Colonic mucosa (tissue), 4 donors: Measurements from ENCODE around the gene DEPDC4. TPM values are rescaled to one million over a fixed set of nuclear protein-coding genes. Genes with fewer than 3 reads are reported as not detected.
A peak's percentile ranks its signal among the peaks of the same experiment; 100 is the strongest.

Source experiments
- DNase-seq: peaks from one replicate; pipeline ENCODE4 v3.0.0-alpha.2; 2020
- H3K27ac ChIP-seq: fragments of 200-600 bp; one replicate; pipeline ENCODE4 v1.8.0; 2021
- H3K27me3 ChIP-seq: fragments of 200-600 bp; one replicate; pipeline ENCODE4 v1.8.0; 2021
- H3K36me3 ChIP-seq: fragments of 200-600 bp; one replicate; pipeline ENCODE4 v1.8.0; 2021
- H3K4me1 ChIP-seq: fragments of 200-600 bp; one replicate; pipeline ENCODE4 v1.8.0; 2021; ENCODE audit warnings: mild to moderate bottlenecking
- H3K4me3 ChIP-seq: fragments of 200-600 bp; one replicate; pipeline ENCODE4 v1.8.0; 2021
- H3K9ac ChIP-seq, 2 donors: one replicate each; pipeline ENCODE4 v1.7.0; 2013; ENCODE audit warnings: control low read depth in 2 of 2, low read depth in 2 of 2, low read length in 2 of 2
- H3K9me3 ChIP-seq: fragments of 200-600 bp; one replicate; pipeline ENCODE4 v1.8.0; 2021
- CTCF ChIP-seq: fragments of 200-600 bp; IDR thresholded peaks from one replicate; pipeline ENCODE4 v1.8.0; 2022; ENCODE audit warnings: antibody characterized with exemption, mild to moderate bottlenecking
- intact Hi-C: fragments of 100-400 bp; cut with DNase I; formaldehyde crosslinking; loops from one replicate; pipeline ENCODE4 v1.14.1; 2022
- total RNA-seq, 2 donors: library from RNA; stranded (reverse); fragmentation: NEBNext Ultra II Directional in 1 of 2; extraction: Animal tissue kit (Norgen Biotek cat#: 25700) in 1 of 2; gene quantifications; one replicate each; pipeline ENCODE4 v1.2.1, GENCODE V29; 2021
- donor health status: healthy.
- donor health status: DM: no; HTN: no; CAD: no.
- donor health status: DM: no; HTN: no; CAD: no.

Gene DEPDC4
- total RNA-seq, 2 donors from 2014 or later = 2.8 to 2.9 TPM

- TF ChIP-seq CTCF = no peak
- no peak overlapping the region for H3K9ac ChIP-seq
- H3K36me3 ChIP-seq = no peaks in the 10 kb centered on the region
- DNase-seq = no peak
- intact Hi-C loops = no loop called here
- no peak overlapping the region for H3K27ac ChIP-seq
- no peaks in the 10 kb centered on the region for H3K9me3 ChIP-seq
- no peaks in the 10 kb centered on the region for H3K27me3 ChIP-seq
- no peaks in the 10 kb centered on the region for H3K4me1 ChIP-seq
- no peak overlapping the region for H3K4me3 ChIP-seq
These were observed 12.0 kb downstream of the DEPDC4 start for GRCh38 chr12:100254876-100255275.

- Histone ChIP-seq H3K4me3 (no peak overlapping the region), H3K4me1 (no peaks in the 10 kb centered on the region), H3K27ac (no peak overlapping the region), H3K9me3 (no peaks in the 10 kb centered on the region), H3K27me3 (no peaks in the 10 kb centered on the region), H3K9ac (no peak overlapping the region), H3K36me3 (no peaks in the 10 kb centered on the region)
- intact Hi-C loops = no loop called here
- no peak for DNase-seq
- TF ChIP-seq CTCF = no peak
These were observed 13.4 kb downstream of the DEPDC4 start for GRCh38 chr12:100253437-100253836.

GRCh38 chr12:100251917-100252316, 15.0 kb downstream of the DEPDC4 start:
- no peak overlapping the region for H3K27ac ChIP-seq
- intact Hi-C loops = no loop called here
- no peak overlapping the region for H3K9ac ChIP-seq
- no peaks in the 10 kb centered on the region for H3K4me1 ChIP-seq
- H3K4me3 ChIP-seq = no peak overlapping the region
- DNase-seq = peak; percentile 73
- no peak for TF ChIP-seq CTCF
- no peaks in the 10 kb centered on the region for H3K27me3 ChIP-seq
- no peaks in the 10 kb centered on the region for H3K9me3 ChIP-seq
- H3K36me3 ChIP-seq = no peaks in the 10 kb centered on the region

- DNase-seq = no peak
- H3K4me3 ChIP-seq = no peak overlapping the region
- no peaks in the 10 kb centered on the region for H3K4me1 ChIP-seq
- intact Hi-C loops = no loop called here
- no peaks in the 10 kb centered on the region for H3K9me3 ChIP-seq
- H3K36me3 ChIP-seq = no peaks in the 10 kb centered on the region
- no peak overlapping the region for H3K9ac ChIP-seq
- no peaks in the 10 kb centered on the region for H3K27me3 ChIP-seq
- no peak overlapping the region for H3K27ac ChIP-seq
- TF ChIP-seq CTCF = no peak
These were observed 16.9 kb downstream of the DEPDC4 start for GRCh38 chr12:100249941-100250340.

GRCh38 chr12:100248886-100249285, 18.0 kb downstream of the DEPDC4 start:
- no peaks in the 10 kb centered on the region for H3K9me3 ChIP-seq
- no peak overlapping the region for H3K4me3 ChIP-seq
- no peak for DNase-seq
- no peak overlapping the region for H3K9ac ChIP-seq
- H3K36me3 ChIP-seq = no peaks in the 10 kb centered on the region
- no peaks in the 10 kb centered on the region for H3K27me3 ChIP-seq
- TF ChIP-seq CTCF = no peak
- H3K4me1 ChIP-seq = no peaks in the 10 kb centered on the region
- H3K27ac ChIP-seq = no peak overlapping the region
- intact Hi-C loops = no loop called here

- H3K4me3 ChIP-seq = no peak overlapping the region
- no peaks in the 10 kb centered on the region for H3K36me3 ChIP-seq
- no peaks in the 10 kb centered on the region for H3K27me3 ChIP-seq
- H3K9ac ChIP-seq = no peak overlapping the region
- H3K27ac ChIP-seq = no peak overlapping the region
- TF ChIP-seq CTCF = no peak
- no peaks in the 10 kb centered on the region for H3K9me3 ChIP-seq
- H3K4me1 ChIP-seq = no peaks in the 10 kb centered on the region
- intact Hi-C loops = no loop called here
- no peak for DNase-seq
These were observed 19.1 kb downstream of the DEPDC4 start for GRCh38 chr12:100247765-100248164.
